HCT116 (cell line): ENCODE data around the gene OR11H6. TPM values are rescaled to one million over a fixed set of nuclear protein-coding genes. Genes with fewer than 3 reads are reported as not detected.
A peak's percentile ranks its signal among the peaks of the same experiment; 100 is the strongest.
"Not testable (repeated sequence)": the region's sequence is repeated elsewhere in the genome, so short reads cannot be mapped to it uniquely, and the experiment has no call there.

Experiments
- ATAC-seq: fragments of 200-7000 bp; cut with Tn5 transposase; 2 replicates; pipeline ENCODE4 v1.9.1; 2020; ENCODE audit warnings: mild to moderate bottlenecking, moderate library complexity
- BruUV-seq: library from RNA; stranded (reverse); fragments of 400-500 nt; replicated peaks from 2 replicates; lab custom pipeline; 2021; lab: Mats Ljungman, UMichigan
- CTCF ChIA-PET: fragments of 300-600 bp; sonication (Branson Sonifier 250); formaldehyde crosslinking; loops from one replicate; lab custom pipeline; 2021; ENCODE audit warnings: antibody characterized with exemption; lab: Charles Lee
- POLR2A ChIA-PET: fragments of 300-600, 350-600 bp; sonication (Branson Sonifier 250); formaldehyde crosslinking; loops from one replicate; lab custom pipeline; 2021; ENCODE audit warnings: antibody characterized with exemption; lab: Charles Lee
- RAD21 ChIA-PET, 2 experiments: fragments of 300-600 bp; sonication (Branson Sonifier 250); formaldehyde crosslinking; loops; one replicate each; lab custom pipeline; 2023; ENCODE audit warnings: low total read pairs in 2 of 2; ENCODE audit not compliant: uncharacterized antibody in 2 of 2, unreplicated experiment in 2 of 2, low non-redundant PET in 1 of 2; lab: Charles Lee
- DNase-seq: peaks from one replicate; pipeline ENCODE4 v3.0.0-alpha.2; 2010; ENCODE audit warnings: low read depth, low spot score
- H2AFZ ChIP-seq: fragments of 200-600 bp; shearing (Covaris generic), sonication (generic); 2 replicates; pipeline ENCODE4 v1.6.1; 2017; ENCODE audit warnings: low read depth, mixed run types, mixed read lengths, antibody characterized with exemption, low read length; ENCODE audit not compliant: poor library complexity, severe bottlenecking
- H3K27ac ChIP-seq: 2 replicates; pipeline ENCODE4 v1.5.1; 2012; ENCODE audit warnings: low read depth, low read length
- H3K27me3 ChIP-seq: fragments of 200-600 bp; sonication (generic); 2 replicates; pipeline ENCODE4 v1.6.1; 2016; ENCODE audit warnings: mixed run types, low read length, mixed read lengths; ENCODE audit not compliant: insufficient read depth
- H3K36me3 ChIP-seq, 2 experiments: fragments of 200-500 bp in 1 of 2; fragments of 200-600 bp in 1 of 2; sonication (Bioruptor generic) in 1 of 2; sonication (generic) in 1 of 2; 2 replicates each; pipeline versions ENCODE4 v1.5.1 to v1.6.1; 2014 to 2016; ENCODE audit warnings: low read length in 2 of 2, inconsistent platforms in 1 of 2, mixed read lengths in 1 of 2, mixed run types in 1 of 2; ENCODE audit not compliant: insufficient read depth in 2 of 2, control insufficient read depth in 1 of 2
- H3K4me1 ChIP-seq, 2 experiments: fragments of 200-600 bp in 1 of 2; sonication (generic) in 1 of 2; 2 replicates each; pipeline versions ENCODE4 v1.5.1 to v1.6.1; 2012 to 2017; ENCODE audit warnings: low read length in 2 of 2, inconsistent platforms in 1 of 2, mild to moderate bottlenecking in 1 of 2, mixed read lengths in 1 of 2, mixed run types in 1 of 2, moderate library complexity in 1 of 2; ENCODE audit not compliant: insufficient read depth in 2 of 2, control insufficient read depth in 1 of 2
- H3K4me2 ChIP-seq: fragments of 200-600 bp; sonication (generic); 2 replicates; pipeline ENCODE4 v1.6.1; 2017; ENCODE audit warnings: mixed run types, low read length, mixed read lengths
- H3K4me3 ChIP-seq, 2 experiments: fragments of 200-600 bp in 1 of 2; sonication (generic) in 1 of 2; replicated peaks in 1 of 2; 2 replicates each; pipeline ENCODE4 v1.5.1; 2011 to 2016; ENCODE audit warnings: low read length in 2 of 2, control low read depth in 1 of 2, low read depth in 1 of 2, mild to moderate bottlenecking in 1 of 2, mixed read lengths in 1 of 2, mixed run types in 1 of 2
- H3K79me2 ChIP-seq: fragments of 200-600 bp; sonication (generic); 2 replicates; pipeline ENCODE4 v1.6.1; 2017; ENCODE audit warnings: mild to moderate bottlenecking, mixed run types, low read length, moderate library complexity, mixed read lengths; ENCODE audit not compliant: insufficient read depth
- H3K9ac ChIP-seq: fragments of 200-600 bp; sonication (generic); 2 replicates; pipeline ENCODE4 v1.6.1; 2016; ENCODE audit warnings: low read length, mixed read lengths
- H3K9me2 ChIP-seq: fragments of 200-600 bp; sonication (generic), shearing (Covaris generic); 2 replicates; pipeline ENCODE4 v1.6.1; 2017; ENCODE audit warnings: mixed run types, mild to moderate bottlenecking, moderate library complexity; ENCODE audit not compliant: insufficient read depth
- H3K9me3 ChIP-seq, 2 experiments: fragments of 200-500 bp in 1 of 2; fragments of 200-600 bp in 1 of 2; sonication (Bioruptor generic) in 1 of 2; sonication (generic) in 1 of 2; 2 replicates each; pipeline ENCODE4 v1.6.1; 2014 to 2017; ENCODE audit warnings: low read length in 2 of 2, mixed read lengths in 2 of 2, inconsistent platforms in 1 of 2, low read depth in 1 of 2, mild to moderate bottlenecking in 1 of 2, mixed run types in 1 of 2, moderate library complexity in 1 of 2; ENCODE audit not compliant: control insufficient read depth in 1 of 2, insufficient read depth in 1 of 2
- H4K20me1 ChIP-seq: fragments of 200-600 bp; sonication (generic), shearing (Covaris generic); 2 replicates; pipeline ENCODE4 v1.6.1; 2017; ENCODE audit warnings: mixed run types, mild to moderate bottlenecking, moderate library complexity; ENCODE audit not compliant: insufficient read depth
- CEBPB ChIP-seq: IDR thresholded peaks from 2 replicates; pipeline ENCODE4 v1.6.1; 2012; ENCODE audit warnings: low read depth
- JUND ChIP-seq: IDR thresholded peaks from 2 replicates; pipeline ENCODE4 v1.6.1; 2012
- POLR2A ChIP-seq: IDR thresholded peaks from 2 replicates; pipeline ENCODE4 v1.7.0; 2011; ENCODE audit warnings: borderline replicate concordance; ENCODE audit not compliant: insufficient read depth, insufficient read length; ENCODE audit errors: extremely low read depth
- SP1 ChIP-seq: IDR thresholded peaks from 2 replicates; pipeline ENCODE4 v1.6.1; 2012; ENCODE audit warnings: low read depth
- SRF ChIP-seq: IDR thresholded peaks from 2 replicates; pipeline ENCODE4 v1.6.1; 2012; ENCODE audit warnings: low read depth
- YY1 ChIP-seq: IDR thresholded peaks from 2 replicates; pipeline ENCODE4 v1.6.1; 2011; ENCODE audit warnings: low read length, low read depth, moderate library complexity, mild to moderate bottlenecking; ENCODE audit not compliant: insufficient replicate concordance; ENCODE audit errors: extremely low read depth
- ZFX ChIP-seq: fragments of 450-650 bp; IDR thresholded peaks from 2 replicates; pipeline ENCODE4 v1.6.1; 2017
- intact Hi-C: fragments of 100-400 bp; cut with micrococcal nuclease; formaldehyde crosslinking; loops from 2 replicates; pipeline ENCODE4 v1.10.0; 2022
- total RNA-seq: library from RNA; stranded (reverse); gene quantifications from one replicate; pipeline ENCODE4 v1.2.1, GENCODE V29; 2021; ENCODE audit not compliant: unreplicated experiment
- TF ChIP-seq, protein P1 (sequence below): IDR thresholded peaks from 2 replicates; pipeline ENCODE4 v1.6.1; 2012
- TF ChIP-seq, protein P2 (sequence below): IDR thresholded peaks from 2 replicates; pipeline ENCODE4 v1.6.1; 2012; ENCODE audit warnings: low read depth

The OR11H6 gene
- total RNA-seq, 1 experiment from 2014 or later = not detected

DNA sequence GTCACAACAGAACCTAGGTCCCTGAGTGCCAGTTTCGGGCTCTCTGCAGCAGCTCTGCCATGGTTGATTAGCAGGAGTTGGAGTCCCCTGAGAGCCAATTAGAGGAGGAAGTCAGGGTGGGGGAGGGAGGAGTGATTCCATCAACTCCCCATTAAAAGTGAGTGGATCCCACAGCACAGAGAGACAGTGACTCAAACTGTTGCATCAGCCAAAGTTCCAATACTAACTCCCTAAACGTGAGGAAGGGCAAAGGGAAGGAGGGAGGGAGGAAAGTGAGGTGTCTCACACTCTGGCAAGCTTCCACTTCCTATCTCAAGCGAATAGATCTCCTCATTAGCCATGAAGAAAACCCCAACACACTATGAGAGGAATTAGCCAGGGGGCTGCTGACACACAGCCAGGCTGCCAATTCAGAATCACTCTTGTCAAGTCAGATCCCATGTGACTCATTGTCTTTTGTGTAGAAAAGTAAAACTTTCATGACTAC lies 39.2 kb downstream of the OR11H6 start:
- Histone ChIP-seq H3K27ac (no peak overlapping the region), H3K4me2 (no peak overlapping the region), H3K4me1 (peaks cover 0 to 8% of the 10 kb centered on the region in 2 experiments; a peak in 1 of 4 replicates), H3K9me3 (no peaks in the 10 kb centered on the region), H3K27me3 (no peaks in the 10 kb centered on the region), H3K36me3 (no peaks in the 10 kb centered on the region), H3K4me3 (no peak overlapping the region), H4K20me1 (no peaks in the 10 kb centered on the region), H3K79me2 (no peaks in the 10 kb centered on the region), H3K9ac (no peak overlapping the region), H3K9me2 (no peaks in the 10 kb centered on the region), H2AFZ (no peak overlapping the region)
- TF ChIP-seq SP1 (0 out of 2 replicates have a peak, but pooled peaks have one; percentile 9), ZFX (no peak), YY1 (no peak), JUND (no peak), POLR2A (no peak), SRF (no peak), CEBPB (peak; percentile 33; the same call in 1 of the 2 replicates)
- TF ChIP-seq, protein P1, sequence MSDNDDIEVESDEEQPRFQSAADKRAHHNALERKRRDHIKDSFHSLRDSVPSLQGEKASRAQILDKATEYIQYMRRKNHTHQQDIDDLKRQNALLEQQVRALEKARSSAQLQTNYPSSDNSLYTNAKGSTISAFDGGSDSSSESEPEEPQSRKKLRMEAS = no peak
- TF ChIP-seq, protein P2, sequence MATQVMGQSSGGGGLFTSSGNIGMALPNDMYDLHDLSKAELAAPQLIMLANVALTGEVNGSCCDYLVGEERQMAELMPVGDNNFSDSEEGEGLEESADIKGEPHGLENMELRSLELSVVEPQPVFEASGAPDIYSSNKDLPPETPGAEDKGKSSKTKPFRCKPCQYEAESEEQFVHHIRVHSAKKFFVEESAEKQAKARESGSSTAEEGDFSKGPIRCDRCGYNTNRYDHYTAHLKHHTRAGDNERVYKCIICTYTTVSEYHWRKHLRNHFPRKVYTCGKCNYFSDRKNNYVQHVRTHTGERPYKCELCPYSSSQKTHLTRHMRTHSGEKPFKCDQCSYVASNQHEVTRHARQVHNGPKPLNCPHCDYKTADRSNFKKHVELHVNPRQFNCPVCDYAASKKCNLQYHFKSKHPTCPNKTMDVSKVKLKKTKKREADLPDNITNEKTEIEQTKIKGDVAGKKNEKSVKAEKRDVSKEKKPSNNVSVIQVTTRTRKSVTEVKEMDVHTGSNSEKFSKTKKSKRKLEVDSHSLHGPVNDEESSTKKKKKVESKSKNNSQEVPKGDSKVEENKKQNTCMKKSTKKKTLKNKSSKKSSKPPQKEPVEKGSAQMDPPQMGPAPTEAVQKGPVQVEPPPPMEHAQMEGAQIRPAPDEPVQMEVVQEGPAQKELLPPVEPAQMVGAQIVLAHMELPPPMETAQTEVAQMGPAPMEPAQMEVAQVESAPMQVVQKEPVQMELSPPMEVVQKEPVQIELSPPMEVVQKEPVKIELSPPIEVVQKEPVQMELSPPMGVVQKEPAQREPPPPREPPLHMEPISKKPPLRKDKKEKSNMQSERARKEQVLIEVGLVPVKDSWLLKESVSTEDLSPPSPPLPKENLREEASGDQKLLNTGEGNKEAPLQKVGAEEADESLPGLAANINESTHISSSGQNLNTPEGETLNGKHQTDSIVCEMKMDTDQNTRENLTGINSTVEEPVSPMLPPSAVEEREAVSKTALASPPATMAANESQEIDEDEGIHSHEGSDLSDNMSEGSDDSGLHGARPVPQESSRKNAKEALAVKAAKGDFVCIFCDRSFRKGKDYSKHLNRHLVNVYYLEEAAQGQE = no peak
- ATAC-seq (no peak), DNase-seq (peak; percentile 6)
- no TSS peak for BruUV-seq
- CTCF ChIA-PET = no interaction called here
- POLR2A ChIA-PET = no interaction called here
- intact Hi-C loops = no loop called here
- RAD21 ChIA-PET = no interaction called here

DNA sequence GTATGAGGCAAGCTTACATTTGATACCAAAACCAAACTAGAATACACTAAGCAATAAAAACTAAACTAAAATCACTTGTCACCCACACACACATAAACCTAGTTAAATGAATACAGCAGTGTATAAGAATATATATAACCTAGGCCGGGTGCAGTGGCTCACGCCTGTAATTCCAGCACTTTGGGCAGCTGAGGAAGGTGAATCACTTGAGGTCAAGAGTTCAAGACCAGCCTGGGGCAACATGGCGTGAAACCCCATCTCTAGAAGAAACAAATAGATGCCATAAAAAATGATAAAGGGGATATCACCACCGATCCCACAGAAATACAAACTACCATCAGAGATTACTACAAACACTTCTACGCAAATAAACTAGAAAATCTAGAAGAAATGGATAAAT lies 40.9 kb downstream of the OR11H6 start:
- RAD21 ChIA-PET, BruUV-seq, intact Hi-C loops, H4K20me1 ChIP-seq, POLR2A ChIA-PET, H3K27me3 ChIP-seq, H2AFZ ChIP-seq, H3K79me2 ChIP-seq, ATAC-seq, H3K9me3 ChIP-seq, DNase-seq, CTCF ChIA-PET, H3K9me2 ChIP-seq, H3K4me2 ChIP-seq, H3K27ac ChIP-seq, H3K4me3 ChIP-seq, H3K4me1 ChIP-seq, H3K36me3 ChIP-seq, H3K9ac ChIP-seq: not testable (repeated sequence)
